HepG2 (cell line): Measurements from ENCODE around the gene HSPB6. TPM values are rescaled to one million over a fixed set of nuclear protein-coding genes. Genes with fewer than 3 reads are reported as not detected.

ENCODE experiments used
- ASH2L ChIP-seq: fragments of 300-600, 200-600 bp; sonication (generic); IDR thresholded peaks from 2 replicates; pipeline ENCODE4 v1.7.0; 2017; ENCODE audit warnings: low read depth, mild to moderate bottlenecking, moderate library complexity, mixed read lengths, low read length; ENCODE audit not compliant: insufficient read length
- CBX5 ChIP-seq: sonication (generic); formaldehyde crosslinking; IDR thresholded peaks from 2 replicates; pipeline ENCODE4 v1.4.0; 2020; ENCODE audit warnings: missing genetic modification reagents, borderline replicate concordance
- CREB1 ChIP-seq, 2 experiments: fragments of 450-650 bp in 1 of 2; IDR thresholded peaks; 2 replicates each; pipeline ENCODE4 v1.6.1; 2016 to 2017; ENCODE audit warnings: control low read depth in 1 of 2, mild to moderate bottlenecking in 1 of 2, missing compliant biosample characterization in 1 of 2, missing genetic modification characterization in 1 of 2
- EEA1 ChIP-seq: sonication (generic); formaldehyde crosslinking; IDR thresholded peaks from 2 replicates; pipeline ENCODE4 v1.5.1; 2020; ENCODE audit warnings: mild to moderate bottlenecking, missing genetic modification reagents, borderline replicate concordance
- ELF3 ChIP-seq: IDR thresholded peaks from 2 replicates; pipeline ENCODE4 v1.6.1; 2016; ENCODE audit warnings: missing genetic modification reagents, missing compliant biosample characterization
- MED1 ChIP-seq: sonication (generic); formaldehyde crosslinking; IDR thresholded peaks from 2 replicates; pipeline ENCODE4 v1.4.0; 2020; ENCODE audit warnings: missing genetic modification reagents
- MEIS2 ChIP-seq: sonication (generic); formaldehyde crosslinking; IDR thresholded peaks from 2 replicates; pipeline ENCODE4 v1.9.0; 2021; ENCODE audit warnings: mild to moderate bottlenecking, missing genetic modification reagents
- XRCC5 ChIP-seq: fragments of 200-400 bp; formaldehyde crosslinking; optimal IDR thresholded peaks from 2 replicates; pipeline ENCODE3; 2017; ENCODE audit warnings: mild to moderate bottlenecking, low read length
- ZNF501 ChIP-seq: sonication (generic); formaldehyde crosslinking; IDR thresholded peaks from 2 replicates; pipeline ENCODE4 v1.5.1; 2020; ENCODE audit warnings: mild to moderate bottlenecking, moderate library complexity, missing genetic modification reagents
- ZNF788 ChIP-seq: sonication (generic); formaldehyde crosslinking; IDR thresholded peaks from 2 replicates; pipeline ENCODE4 v1.5.0; 2020; ENCODE audit warnings: mild to moderate bottlenecking, missing genetic modification reagents, borderline replicate concordance
- ZSCAN21 ChIP-seq: sonication (generic); formaldehyde crosslinking; IDR thresholded peaks from 2 replicates; pipeline ENCODE4 v1.8.0; 2022; ENCODE audit warnings: mild to moderate bottlenecking, missing genetic modification reagents, moderate library complexity, borderline replicate concordance
- polyA plus RNA-seq, 8 experiments: library from polyadenylated mRNA; depleted of rRNA in 3 of 8; stranded (reverse) in 7 of 8; unstranded in 1 of 8; fragments of >200 nt; fragmentation: Illumina TruSeq in 4 of 8; extraction: Trizol in 4 of 8; gene quantifications; 2 replicates each; pipeline versions ENCODE4 v1.2.1 to v1.2.3, GENCODE V29; 2011 to 2016; ENCODE audit warnings: low read depth in 4 of 8, missing spikeins in 1 of 8, mixed read lengths in 1 of 8; ENCODE audit not compliant: insufficient read depth in 1 of 8
- total RNA-seq, 5 experiments: library from RNA; depleted of rRNA; stranded (reverse); fragments of >200 nt; fragmentation: Illumina TruSeq; extraction: Trizol; gene quantifications; 2 replicates each; pipeline ENCODE4 v1.2.3, GENCODE V29; 2016; ENCODE audit warnings: low read depth in 1 of 5
- TF ChIP-seq, protein P1 (sequence below): sonication (generic); formaldehyde crosslinking; IDR thresholded peaks from 2 replicates; pipeline ENCODE4 v1.8.1; 2023; ENCODE audit warnings: missing genetic modification reagents, inconsistent platforms, borderline replicate concordance
- TF ChIP-seq, protein P2 (sequence below), 2 experiments: sonication (generic) in 1 of 2; formaldehyde crosslinking in 1 of 2; IDR thresholded peaks; 2 replicates each; pipeline versions ENCODE4 v1.5.1 to v1.6.1; 2011 to 2020; ENCODE audit warnings: borderline replicate concordance in 1 of 2, low read depth in 1 of 2, low read length in 1 of 2, mild to moderate bottlenecking in 1 of 2, missing genetic modification reagents in 1 of 2, moderate library complexity in 1 of 2
- TF ChIP-seq, protein P3 (sequence below): IDR thresholded peaks from 2 replicates; pipeline ENCODE4 v1.6.1; 2016; ENCODE audit warnings: mild to moderate bottlenecking, missing biosample characterization, missing genetic modification reagents
- TF ChIP-seq, protein P4 (sequence below): IDR thresholded peaks from 2 replicates; pipeline ENCODE4 v1.6.1; 2012; ENCODE audit warnings: inconsistent platforms
- TF ChIP-seq, protein P5 (sequence below): sonication (generic); formaldehyde crosslinking; IDR thresholded peaks from 2 replicates; pipeline ENCODE4 v1.8.1; 2023; ENCODE audit warnings: mild to moderate bottlenecking, missing genetic modification reagents

HSPB6 gene
- total and polyA plus RNA-seq, 2 of the 13 experiments (the other 11 are each of a cell fraction or from before 2014, with no cell fraction given), result 0.18 TPM; not detected in 1

DNA sequence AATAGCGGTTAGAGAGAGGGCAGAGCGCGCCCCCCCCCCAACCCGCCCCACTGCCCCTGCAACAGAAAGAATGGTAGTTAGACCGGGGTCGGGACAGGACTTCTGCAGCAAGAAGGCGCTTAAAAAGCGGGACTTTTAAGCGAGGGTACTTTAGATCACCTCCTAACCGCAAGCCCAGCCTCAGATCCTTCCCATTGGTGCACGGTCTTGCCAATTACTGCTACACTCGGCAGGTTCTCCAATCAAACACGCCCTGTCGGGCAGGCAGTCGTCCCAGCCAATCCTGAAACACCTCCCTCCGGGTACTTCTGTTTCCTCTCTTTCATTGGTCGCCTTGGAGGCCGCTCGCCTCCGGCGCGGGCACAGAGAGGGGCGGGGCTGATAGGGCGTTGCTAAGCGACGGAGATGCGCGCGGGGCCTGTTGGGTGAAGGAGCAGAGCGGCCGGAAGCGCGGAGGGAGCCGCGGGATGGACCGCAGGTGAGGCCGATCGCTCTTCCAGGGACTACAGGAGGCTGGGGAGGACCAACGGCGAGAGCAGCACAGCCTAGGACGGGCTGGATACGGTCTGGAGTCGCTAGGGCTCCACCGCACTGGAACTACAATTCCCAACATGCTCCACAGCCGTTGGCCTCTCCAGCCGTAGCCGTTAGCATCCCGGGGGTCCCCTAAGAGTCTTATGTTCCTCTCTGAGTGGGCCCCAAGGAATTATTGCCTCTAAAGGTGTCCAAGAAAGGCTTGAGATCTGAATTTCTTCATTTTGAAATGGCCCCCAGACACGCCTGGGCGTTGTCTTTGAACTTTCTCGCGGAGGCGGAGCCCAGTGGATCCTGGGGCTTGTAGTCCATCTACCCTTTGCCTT lies 1.1 kb upstream of the HSPB6 start, which contains the start of gene PROSER3 (continued):
- TF ChIP-seq, protein P1, sequence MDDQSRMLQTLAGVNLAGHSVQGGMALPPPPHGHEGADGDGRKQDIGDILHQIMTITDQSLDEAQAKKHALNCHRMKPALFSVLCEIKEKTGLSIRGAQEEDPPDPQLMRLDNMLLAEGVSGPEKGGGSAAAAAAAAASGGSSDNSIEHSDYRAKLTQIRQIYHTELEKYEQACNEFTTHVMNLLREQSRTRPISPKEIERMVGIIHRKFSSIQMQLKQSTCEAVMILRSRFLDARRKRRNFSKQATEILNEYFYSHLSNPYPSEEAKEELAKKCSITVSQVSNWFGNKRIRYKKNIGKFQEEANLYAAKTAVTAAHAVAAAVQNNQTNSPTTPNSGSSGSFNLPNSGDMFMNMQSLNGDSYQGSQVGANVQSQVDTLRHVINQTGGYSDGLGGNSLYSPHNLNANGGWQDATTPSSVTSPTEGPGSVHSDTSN (CRISPR knock-in tag), result peak; percentile 33; the same call in 1 of the 2 replicates
- 0 out of 2 replicates have a peak, but pooled peaks have one; percentile 69 for TF ChIP-seq MEIS2 (CRISPR knock-in tag)
- TF ChIP-seq, protein P2, sequence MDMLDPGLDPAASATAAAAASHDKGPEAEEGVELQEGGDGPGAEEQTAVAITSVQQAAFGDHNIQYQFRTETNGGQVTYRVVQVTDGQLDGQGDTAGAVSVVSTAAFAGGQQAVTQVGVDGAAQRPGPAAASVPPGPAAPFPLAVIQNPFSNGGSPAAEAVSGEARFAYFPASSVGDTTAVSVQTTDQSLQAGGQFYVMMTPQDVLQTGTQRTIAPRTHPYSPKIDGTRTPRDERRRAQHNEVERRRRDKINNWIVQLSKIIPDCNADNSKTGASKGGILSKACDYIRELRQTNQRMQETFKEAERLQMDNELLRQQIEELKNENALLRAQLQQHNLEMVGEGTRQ (IDR thresholded peaks at IDR 0.05; ENCODE audit: low read depth, low read length), result no peak
- TF ChIP-seq, protein P2 (CRISPR knock-in tag; IDR thresholded peaks at IDR 0.05; ENCODE audit: borderline replicate concordance), result no peak
- no peak for TF ChIP-seq CBX5
- TF ChIP-seq ZNF788 (CRISPR knock-in tag), result no peak
- TF ChIP-seq, protein P3, sequence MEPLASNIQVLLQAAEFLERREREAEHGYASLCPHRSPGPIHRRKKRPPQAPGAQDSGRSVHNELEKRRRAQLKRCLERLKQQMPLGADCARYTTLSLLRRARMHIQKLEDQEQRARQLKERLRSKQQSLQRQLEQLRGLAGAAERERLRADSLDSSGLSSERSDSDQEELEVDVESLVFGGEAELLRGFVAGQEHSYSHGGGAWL (CRISPR knock-in tag), result no peak
- no peak for TF ChIP-seq ELF3 (CRISPR knock-in tag)
- TF ChIP-seq ZSCAN21, result peak; percentile 32; the same call in 1 of the 2 replicates
- TF ChIP-seq, protein P4, sequence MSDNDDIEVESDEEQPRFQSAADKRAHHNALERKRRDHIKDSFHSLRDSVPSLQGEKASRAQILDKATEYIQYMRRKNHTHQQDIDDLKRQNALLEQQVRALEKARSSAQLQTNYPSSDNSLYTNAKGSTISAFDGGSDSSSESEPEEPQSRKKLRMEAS, result no peak
- TF ChIP-seq ZNF501, result peak; percentile 42; the same call in 1 of the 2 replicates
- TF ChIP-seq, protein P5, sequence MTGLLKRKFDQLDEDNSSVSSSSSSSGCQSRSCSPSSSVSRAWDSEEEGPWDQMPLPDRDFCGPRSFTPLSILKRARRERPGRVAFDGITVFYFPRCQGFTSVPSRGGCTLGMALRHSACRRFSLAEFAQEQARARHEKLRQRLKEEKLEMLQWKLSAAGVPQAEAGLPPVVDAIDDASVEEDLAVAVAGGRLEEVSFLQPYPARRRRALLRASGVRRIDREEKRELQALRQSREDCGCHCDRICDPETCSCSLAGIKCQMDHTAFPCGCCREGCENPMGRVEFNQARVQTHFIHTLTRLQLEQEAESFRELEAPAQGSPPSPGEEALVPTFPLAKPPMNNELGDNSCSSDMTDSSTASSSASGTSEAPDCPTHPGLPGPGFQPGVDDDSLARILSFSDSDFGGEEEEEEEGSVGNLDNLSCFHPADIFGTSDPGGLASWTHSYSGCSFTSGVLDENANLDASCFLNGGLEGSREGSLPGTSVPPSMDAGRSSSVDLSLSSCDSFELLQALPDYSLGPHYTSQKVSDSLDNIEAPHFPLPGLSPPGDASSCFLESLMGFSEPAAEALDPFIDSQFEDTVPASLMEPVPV (CRISPR knock-in tag), result peak; percentile 68; the same call in 1 of the 2 replicates
- TF ChIP-seq XRCC5, result peak; percentile 25
- peak; percentile 78 for TF ChIP-seq CREB1 (IDR thresholded peaks at IDR 0.05)
- peak; percentile 87 for TF ChIP-seq CREB1 (CRISPR knock-in tag; IDR thresholded peaks at IDR 0.05)
- TF ChIP-seq MED1, result peak; percentile 58
- peak; percentile 70; the same call in 1 of the 2 replicates for TF ChIP-seq EEA1 (CRISPR knock-in tag)
- peak; percentile 55 for TF ChIP-seq ASH2L
